A549 (cell line): Measurements from ENCODE around the gene ECSCR. TPM values are rescaled to one million over a fixed set of nuclear protein-coding genes. Genes with fewer than 3 reads are reported as not detected.
"Not testable (repeated sequence)": the region's sequence is repeated elsewhere in the genome, so short reads cannot be mapped to it uniquely, and the experiment has no call there.

ENCODE experiments used
- ATAC-seq, 2 experiments: fragments of 200-7000 bp in 1 of 2; fragments of >200 bp in 1 of 2; cut with Nextera tagmentation in 1 of 2; cut with Tn5 transposase in 1 of 2; 3 replicates each; pipeline versions ENCODE4 v1.8.0 to v1.9.1; 2018 to 2020; ENCODE audit warnings: mild to moderate bottlenecking in 1 of 2, moderate library complexity in 1 of 2
- CTCF ChIA-PET: fragments of 300-600 bp; sonication (Branson Sonifier 250); formaldehyde crosslinking; extraction: SDS; loops from one replicate; lab custom pipeline; 2021; ENCODE audit warnings: antibody characterized with exemption, inconsistent platforms; lab: Yijun Ruan, JAX
- POLR2A ChIA-PET: fragments of 350-600 bp; formaldehyde crosslinking; extraction: SDS; loops from one replicate; lab custom pipeline; 2021; ENCODE audit warnings: antibody characterized with exemption, inconsistent platforms; lab: Yijun Ruan, JAX
- DNase-seq, 2 experiments: peaks; one replicate each; pipeline versions ENCODE4 v3.0.0 to v3.0.0-alpha.2; 2011 to 2016; ENCODE audit warnings: low read depth in 1 of 2, low spot score in 1 of 2
- FAIRE-seq: peaks from 2 replicates; lab custom pipeline; 2011; peaks lifted over from hg19 to GRCh38; lab: Jason Lieb, UNC
- H3K27ac ChIP-seq, 2 experiments: fragments of >200 bp; sonication (Bioruptor Twin); formaldehyde crosslinking; 3 replicates each; pipeline ENCODE4 v1.5.1; 2016 to 2017
- H3K4me1 ChIP-seq: fragments of >200 bp; sonication (Bioruptor Twin); formaldehyde crosslinking; 3 replicates; pipeline ENCODE4 v1.6.1; 2016
- H3K4me2 ChIP-seq: fragments of >200 bp; sonication (Bioruptor Twin); formaldehyde crosslinking; 3 replicates; pipeline ENCODE4 v1.6.1; 2016
- H3K4me3 ChIP-seq: fragments of >200 bp; sonication (Bioruptor Twin); formaldehyde crosslinking; 3 replicates; pipeline ENCODE4 v1.5.1; 2016
- H3K9me3 ChIP-seq: fragments of >200 bp; sonication (Bioruptor Twin); formaldehyde crosslinking; 3 replicates; pipeline ENCODE4 v1.6.1; 2016
- BHLHE40 ChIP-seq: IDR thresholded peaks from 2 replicates; pipeline ENCODE4 v1.6.1; 2012; ENCODE audit warnings: low read depth, low read length, inconsistent platforms
- CBX2 ChIP-seq: fragments of 200-600 bp; sonication (generic); IDR thresholded peaks from 2 replicates; pipeline ENCODE4 v1.6.1; 2016; ENCODE audit warnings: low read depth, mild to moderate bottlenecking, borderline replicate concordance
- CBX8 ChIP-seq: fragments of 200-600 bp; sonication (generic); IDR thresholded peaks from 2 replicates; pipeline ENCODE4 v1.6.1; 2016
- CHD2 ChIP-seq: fragments of 150-350 bp; IDR thresholded peaks from 2 replicates; pipeline ENCODE4 v1.6.1; 2014; ENCODE audit warnings: low read length; ENCODE audit not compliant: partially characterized antibody
- E2F6 ChIP-seq: IDR thresholded peaks from 2 replicates; pipeline ENCODE4 v1.6.1; 2012; ENCODE audit warnings: low read depth, borderline replicate concordance
- EHF ChIP-seq: fragments of 250-450 bp; sonication (Bioruptor Pico); IDR thresholded peaks from 2 replicates; pipeline ENCODE4 v1.5.0; 2020; ENCODE audit warnings: mild to moderate bottlenecking
- FOSL2 ChIP-seq, 2 experiments: fragments of 450-650 bp in 1 of 2; fragments of >200 bp in 1 of 2; sonication (Bioruptor Twin) in 1 of 2; formaldehyde crosslinking; IDR thresholded peaks; 2 replicates each; pipeline versions ENCODE4 v1.5.0 to v1.6.1; 2016 to 2020; ENCODE audit warnings: mild to moderate bottlenecking in 1 of 2, moderate library complexity in 1 of 2
- FOXS1 ChIP-seq: fragments of 250-450 bp; sonication (Bioruptor Pico); IDR thresholded peaks from 2 replicates; pipeline ENCODE4 v1.5.0; 2020; ENCODE audit warnings: mild to moderate bottlenecking, moderate library complexity
- HOXA7 ChIP-seq: fragments of 250-450 bp; sonication (Bioruptor Pico); IDR thresholded peaks from 2 replicates; pipeline ENCODE4 v1.5.0; 2020; ENCODE audit warnings: mild to moderate bottlenecking, moderate library complexity
- HOXB13 ChIP-seq: fragments of 250-450 bp; sonication (Bioruptor Pico); IDR thresholded peaks from 2 replicates; pipeline ENCODE4 v1.5.0; 2020; ENCODE audit warnings: low read depth, mild to moderate bottlenecking, moderate library complexity
- HOXB5 ChIP-seq: fragments of 250-450 bp; sonication (Bioruptor Pico); IDR thresholded peaks from 2 replicates; pipeline ENCODE4 v1.5.0; 2020; ENCODE audit warnings: mild to moderate bottlenecking, moderate library complexity
- JUNB ChIP-seq: fragments of >200 bp; sonication (Bioruptor Twin); formaldehyde crosslinking; IDR thresholded peaks from 2 replicates; pipeline ENCODE4 v1.6.1; 2016
- KDM1A ChIP-seq: fragments of 200-600 bp; sonication (generic); IDR thresholded peaks from 2 replicates; pipeline ENCODE4 v1.6.1; 2016; ENCODE audit warnings: low read depth, mild to moderate bottlenecking
- KDM5A ChIP-seq: fragments of 200-600 bp; sonication (generic); IDR thresholded peaks from 2 replicates; pipeline ENCODE4 v1.6.1; 2016; ENCODE audit warnings: antibody characterized with exemption, mild to moderate bottlenecking
- MAFK ChIP-seq: fragments of 450-650 bp; IDR thresholded peaks from 2 replicates; pipeline ENCODE4 v1.6.1; 2014; ENCODE audit not compliant: partially characterized antibody
- NR3C1 ChIP-seq: fragments of >200 bp; sonication (Bioruptor Twin); formaldehyde crosslinking; IDR thresholded peaks from 3 replicates; pipeline ENCODE4 v1.6.1; 2017
- POLR2A ChIP-seq: IDR thresholded peaks from 2 replicates; pipeline ENCODE4 v1.6.1; 2012; ENCODE audit warnings: mild to moderate bottlenecking, low read length
- RARB ChIP-seq: fragments of 250-450 bp; sonication (Bioruptor Pico); IDR thresholded peaks from 2 replicates; pipeline ENCODE4 v1.8.0; 2021; ENCODE audit warnings: mild to moderate bottlenecking, moderate library complexity
- RCOR1 ChIP-seq: fragments of 150-350 bp; IDR thresholded peaks from 2 replicates; pipeline ENCODE4 v1.6.1; 2014; ENCODE audit warnings: antibody characterized with exemption, low read length, low read depth
- SREBF2 ChIP-seq: fragments of 450-650 bp; IDR thresholded peaks from 2 replicates; pipeline ENCODE4 v1.6.1; 2014; ENCODE audit warnings: mild to moderate bottlenecking, moderate library complexity
- ZC3H11A ChIP-seq: fragments of 450-650 bp; IDR thresholded peaks from 2 replicates; pipeline ENCODE4 v1.6.1; 2014; ENCODE audit warnings: antibody characterized with exemption, mild to moderate bottlenecking
- WGBS: methylation state at CpG from one replicate; pipeline ENCODE4 v1.1.6; 2017; ENCODE audit errors: missing lambda C conversion rate; 5-methylcytosine and 5-hydroxymethylcytosine counted together
- polyA plus RNA-seq, 4 experiments: library from polyadenylated mRNA; depleted of rRNA in 3 of 4; stranded (reverse); fragments of >200 nt; fragmentation: RNase III in 1 of 4; extraction: RNeasy Plus Mini Kit Qiagen cat#74134 plus additional on column Dnase treatment in 1 of 4; gene quantifications; 2 replicates in 3 of 4; 3 replicates in 1 of 4; pipeline ENCODE4 v1.2.3, GENCODE V29; 2011 to 2017
- TF ChIP-seq, protein P1 (sequence below): fragments of 250-450 bp; sonication (Bioruptor Pico); IDR thresholded peaks from 2 replicates; pipeline ENCODE4 v1.5.0; 2020; ENCODE audit warnings: low read depth, mild to moderate bottlenecking, moderate library complexity

ECSCR gene
- polyA plus RNA-seq, 2 of the 4 experiments (the other 2 are of a cell fraction) = not detected

DNA sequence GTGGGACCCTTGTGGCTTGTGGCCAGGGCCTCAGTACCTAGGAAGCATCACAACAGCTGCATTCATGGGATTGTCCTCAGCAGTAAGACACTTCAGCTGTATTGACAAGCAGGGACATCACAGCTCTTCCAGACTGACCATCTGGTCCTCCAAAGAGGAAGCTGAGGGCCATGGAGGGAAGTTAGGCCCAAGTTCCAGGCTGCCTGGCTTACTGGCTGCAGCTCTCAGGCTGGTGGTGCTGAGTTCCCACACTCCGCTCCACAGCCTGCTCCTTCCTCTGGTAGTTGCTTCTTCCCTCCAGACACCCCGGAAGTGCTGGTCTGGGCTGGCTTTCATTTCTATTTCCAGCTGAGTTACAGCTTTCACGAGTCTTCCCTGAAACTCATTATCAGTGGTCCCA is 25.7 kb upstream of the ECSCR start:
- 81% methylated on average over 3 of the region's 3 CpGs for WGBS
- H3K9me3 ChIP-seq = no peaks in the 10 kb centered on the region
- H3K4me2 ChIP-seq = no peak overlapping the region
- FAIRE-seq (no peak), ATAC-seq (no peak; a peak in 1 of 6 replicates), DNase-seq (no peak)
- H3K27ac ChIP-seq = no peak overlapping the region
- no peak overlapping the region for H3K4me3 ChIP-seq
- TF ChIP-seq NR3C1 = no peak
- TF ChIP-seq JUNB = no peak
- TF ChIP-seq, protein P1, sequence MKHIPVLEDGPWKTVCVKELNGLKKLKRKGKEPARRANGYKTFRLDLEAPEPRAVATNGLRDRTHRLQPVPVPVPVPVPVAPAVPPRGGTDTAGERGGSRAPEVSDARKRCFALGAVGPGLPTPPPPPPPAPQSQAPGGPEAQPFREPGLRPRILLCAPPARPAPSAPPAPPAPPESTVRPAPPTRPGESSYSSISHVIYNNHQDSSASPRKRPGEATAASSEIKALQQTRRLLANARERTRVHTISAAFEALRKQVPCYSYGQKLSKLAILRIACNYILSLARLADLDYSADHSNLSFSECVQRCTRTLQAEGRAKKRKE = no peak
- peaks cover 7% of the 10 kb centered on the region for H3K4me1 ChIP-seq
- CTCF ChIA-PET = interaction anchor here (0.6 to 1.4 kb wide), 5 partner anchors 9 to 277 kb away, joined by 3 to 4 read pairs (median 4); no protein-coding TSS in a partner anchor
- POLR2A ChIA-PET = no interaction called here

- H3K4me3 ChIP-seq = no peak overlapping the region
- peak in 1 of 2 experiments; percentile 42; a peak in 3 of 6 replicates for ATAC-seq
- no peak for DNase-seq
- no peak overlapping the region for H3K27ac ChIP-seq
- CTCF ChIA-PET = interaction anchor here (1.0 to 1.4 kb wide), 2 partner anchors 31 to 63 kb away, joined by 3 to 4 read pairs; no protein-coding TSS in a partner anchor
- peaks cover 7% of the 10 kb centered on the region; the same call in 1 of the 3 replicates for H3K4me1 ChIP-seq
- POLR2A ChIA-PET = no interaction called here
- TF ChIP-seq KDM5A = no peak
- no peak for TF ChIP-seq SREBF2
- no peak for TF ChIP-seq FOXS1 (CRISPR knock-in tag)
- TF ChIP-seq, protein P1 = no peak
- TF ChIP-seq HOXB5 (CRISPR knock-in tag) = no peak
- TF ChIP-seq RCOR1 = no peak
- TF ChIP-seq KDM1A = no peak
- no peak for TF ChIP-seq ZC3H11A
- no peak for TF ChIP-seq MAFK
- TF ChIP-seq CBX8 = no peak
- TF ChIP-seq HOXB13 (CRISPR knock-in tag) = no peak
- no peak for TF ChIP-seq POLR2A
- TF ChIP-seq HOXA7 (CRISPR knock-in tag) = no peak
- TF ChIP-seq CBX2 = no peak
- no peak for TF ChIP-seq FOSL2 (IDR thresholded peaks at IDR 0.05)
- TF ChIP-seq FOSL2 (CRISPR knock-in tag; IDR thresholded peaks at IDR 0.05) = no peak
- no peak for TF ChIP-seq EHF (CRISPR knock-in tag)
- TF ChIP-seq E2F6 = no peak
- TF ChIP-seq CHD2 = no peak
- no peak for TF ChIP-seq RARB (CRISPR knock-in tag)
- TF ChIP-seq BHLHE40 = no peak
- H3K4me2 ChIP-seq = no peak overlapping the region
- FAIRE-seq = no peak
- no peaks in the 10 kb centered on the region for H3K9me3 ChIP-seq
- 83% methylated on average over 7 of the region's 7 CpGs for WGBS
Observed at GRCh38 chr5:139486201-139486600, 23.7 kb upstream of the ECSCR start.

DNA sequence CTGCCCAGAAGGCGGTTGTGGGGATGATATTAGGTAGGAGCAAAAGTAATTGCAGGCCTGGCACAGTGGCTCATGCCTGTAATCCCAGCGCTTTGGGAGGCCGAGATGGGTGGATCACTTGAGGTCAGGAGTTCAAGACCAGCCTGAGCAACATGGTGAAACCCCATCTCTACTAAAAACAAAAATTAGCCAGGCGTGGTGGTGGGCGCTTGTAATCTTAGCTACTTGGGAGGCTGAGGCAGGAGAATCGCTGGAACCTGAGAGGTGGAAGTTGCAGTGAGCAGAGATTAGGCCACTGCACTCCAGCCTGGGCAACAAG is 20.3 kb upstream of the ECSCR start:
- POLR2A ChIA-PET = interaction anchor here (0.7 kb wide), 1 partner anchor 295 kb away, joined by 3 read pairs; no protein-coding TSS in a partner anchor
- H3K9me3 ChIP-seq, ATAC-seq, H3K27ac ChIP-seq, H3K4me2 ChIP-seq, DNase-seq, H3K4me1 ChIP-seq, H3K4me3 ChIP-seq, FAIRE-seq: not testable (repeated sequence)
- 84% methylated on average over 6 of the region's 6 CpGs for WGBS
- CTCF ChIA-PET = interaction anchor here (0.7 to 1.5 kb wide), 4 partner anchors 9 to 60 kb away, joined by 3 to 4 read pairs (median 4); no protein-coding TSS in a partner anchor
